Heart left ventricle (tissue), 13 donors: ENCODE data around the gene LAMC1.

Experiments used
- CTCF ChIP-seq, 12 donors: fragments of 200-600 bp; sonication (generic) in 4 of 12; IDR thresholded peaks; one replicate each; pipeline versions ENCODE4 v1.5.0 to v1.8.0; 2018 to 2022; ENCODE audit warnings: antibody characterized with exemption in 12 of 12, mild to moderate bottlenecking in 5 of 12
- POLR2A ChIP-seq, 2 donors: fragments of 450-650 bp; IDR thresholded peaks; one replicate each; pipeline ENCODE4 v1.6.1; 2017; ENCODE audit warnings: antibody characterized with exemption in 2 of 2, mild to moderate bottlenecking in 2 of 2, moderate library complexity in 2 of 2
- donor health status: ischemic (EF 13 %, LVEDD 7.1; RV severe dilation, severe dysfunction).
- donor health status: DM: no; HTN: yes; CAD: no.
- donor health status: DM: no; HTN: no; CAD: no.
- donor health status: ischemic (EF 25% LVEDD 6.9; RV normal size, moderate dysfunction).
- donor health status: ischemic (EF 25% LVEDD 5.7; RV mildly dilated, moderate dysfunction).
- donor health status: ischemic (EF 35%, LVEDD 5.7; RV mildly dilated, moderate dysfunction).
- donor health status: nonischemic (EF 11% LVEDD 7.7; RV severe dilation, severe dysfunction).
- donor health status: DM: yes; HTN: yes; CAD: no.
- donor health status: PGD.
- donor health status: ischemic (EF 29% LVEDD 5.4; RV normal size, mild dysfunction).
- donor health status: nonischemic (EF 23%, LVEDD 6.1; RV moderate dilation, normal function).

GRCh38 chr1:183029591-183030000 lies 6.4 kb downstream of the LAMC1 start:
- TF ChIP-seq CTCF (IDR thresholded peaks at IDR 0.05), result no peak
- no peak for TF ChIP-seq POLR2A (IDR thresholded peaks at IDR 0.05)
